ENCODE measurements around the gene MRPL20.
A peak's percentile ranks its signal among the peaks of the same experiment; 100 is the strongest.
"Not testable (repeated sequence)": the region's sequence is repeated elsewhere in the genome, so short reads cannot be mapped to it uniquely, and the experiment has no call there.

Gene MRPL20

DNA sequence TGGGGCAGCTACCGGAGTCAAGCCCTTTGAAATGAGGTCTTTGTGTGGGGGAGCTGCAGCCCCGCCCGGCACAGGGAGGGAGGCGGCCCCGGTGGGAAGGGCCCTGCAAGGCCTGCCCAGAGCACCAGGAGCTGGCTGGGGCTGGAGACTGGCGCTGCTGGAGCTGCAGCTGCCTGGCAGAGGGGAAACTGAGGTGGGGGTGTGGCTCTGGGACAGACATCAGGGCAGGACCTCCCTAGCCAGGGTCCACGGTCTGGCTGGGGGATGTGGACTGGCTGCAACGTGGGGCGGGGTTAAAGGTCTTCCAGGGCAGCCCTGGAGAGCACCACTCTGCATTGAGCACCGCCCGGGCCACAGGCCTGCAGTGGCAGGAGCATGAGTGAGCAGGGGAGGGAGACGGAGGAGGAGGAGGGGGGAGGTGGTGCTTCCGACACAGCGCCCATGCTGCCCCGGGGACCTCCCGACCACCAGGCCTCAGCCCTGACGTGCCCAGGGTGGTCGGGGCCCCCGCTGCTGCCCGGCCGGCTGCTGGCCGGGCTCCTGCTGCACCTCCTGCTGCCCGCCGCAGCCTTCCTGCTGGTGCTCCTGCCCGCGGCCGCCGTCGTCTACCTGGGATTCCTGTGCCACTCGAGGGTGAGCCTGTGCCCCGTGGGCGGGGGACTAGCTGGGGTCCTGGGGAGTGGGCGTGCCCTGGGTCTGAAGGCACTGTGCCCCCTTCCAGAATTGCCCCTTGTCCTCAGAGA, 18.8 kb upstream of the MRPL20 start:
- no peak for DNase-seq

DNA sequence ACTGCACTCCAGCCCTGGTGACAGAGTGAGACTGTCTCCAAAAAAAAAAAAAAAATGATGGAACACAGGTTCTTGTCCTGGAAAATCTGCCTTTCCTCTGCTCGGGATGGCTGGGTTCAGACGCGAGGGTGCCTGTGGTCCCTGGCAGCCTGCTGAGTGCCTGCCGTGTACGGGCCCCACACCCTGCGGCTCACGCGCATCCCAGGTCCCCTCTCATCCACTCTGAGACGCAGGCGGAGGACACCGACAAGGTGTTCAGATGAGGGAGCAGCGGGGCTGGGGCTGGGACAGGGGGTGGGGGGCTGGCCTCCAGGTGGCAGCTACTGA, 18.3 kb upstream of the MRPL20 start:
- no peak for DNase-seq

DNA sequence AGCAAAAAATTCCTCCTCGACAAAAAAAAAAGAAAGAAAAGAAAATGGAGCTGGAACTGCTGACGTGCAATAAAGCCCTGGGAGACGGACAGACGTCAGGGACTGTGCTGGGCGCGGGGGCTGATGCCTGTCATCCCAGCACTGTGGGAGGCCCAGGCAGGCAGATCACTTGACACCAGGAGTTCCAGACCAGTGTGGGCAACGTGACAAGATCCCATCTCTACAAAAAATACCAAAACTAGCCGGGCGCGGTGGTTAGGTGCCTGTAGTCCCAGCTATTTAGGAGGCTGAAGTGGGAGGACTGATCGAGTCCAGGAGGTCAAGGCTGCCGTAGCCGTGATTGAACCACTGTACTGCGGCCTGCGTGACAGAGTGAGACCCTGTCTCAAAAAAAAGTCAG, 17.6 kb upstream of the MRPL20 start:
- DNase-seq = no peak

DNA sequence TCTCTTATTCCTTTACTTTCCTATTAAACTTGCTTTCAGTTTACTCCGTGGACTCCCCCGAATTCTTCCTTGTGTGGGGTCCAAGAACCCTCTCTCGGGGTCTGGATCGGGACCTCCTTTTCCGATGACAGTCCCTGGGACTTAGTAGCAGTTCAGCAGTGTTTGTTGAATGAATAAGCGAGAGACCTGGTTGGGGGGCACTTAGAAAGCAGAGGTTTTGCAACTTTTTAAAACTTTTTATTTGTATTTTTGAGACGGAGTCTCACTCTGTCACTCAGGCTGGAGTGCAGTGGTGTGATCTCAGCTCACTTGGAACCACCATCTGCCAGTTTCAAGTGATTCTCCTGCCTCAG, 16.1 kb upstream of the MRPL20 start:
- DNase-seq = no peak

DNA sequence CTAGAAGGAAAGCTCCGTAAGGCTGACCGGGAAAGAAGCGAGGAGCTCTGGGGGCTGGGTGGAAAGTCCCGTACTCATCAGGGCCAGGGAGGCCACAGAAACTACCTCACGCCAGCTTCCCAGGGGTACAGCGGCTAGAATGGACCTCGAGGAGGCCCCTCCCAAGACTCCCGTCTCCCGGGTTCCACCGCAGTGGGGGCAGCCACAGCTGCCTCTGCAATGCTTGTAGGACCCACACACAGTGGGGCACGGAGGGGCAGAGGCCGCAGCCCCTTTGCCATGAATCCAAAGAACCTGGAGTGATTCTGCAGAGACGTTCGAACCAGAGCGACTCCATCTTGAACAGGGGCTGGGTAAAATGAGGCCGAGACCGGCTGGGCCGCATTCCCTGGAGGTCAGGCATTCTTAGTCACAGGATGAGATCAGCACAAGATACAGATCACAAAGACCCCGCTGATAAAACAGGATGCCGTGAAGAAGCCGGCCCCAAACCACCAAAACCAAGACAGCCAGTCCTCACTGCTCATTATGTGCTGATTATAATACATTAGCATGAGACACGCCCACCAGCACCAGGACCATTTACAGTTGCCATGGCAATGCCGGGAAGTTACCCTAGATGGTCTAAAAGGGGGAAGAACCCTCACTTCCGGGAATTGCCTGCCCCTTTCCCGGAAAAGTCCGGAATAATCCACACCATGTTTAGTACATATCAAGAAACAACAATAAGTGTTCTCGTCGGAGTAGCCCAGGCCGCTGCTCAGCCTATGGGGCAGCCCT, 15.6 kb upstream of the MRPL20 start:
- DNase-seq = no peak

DNA sequence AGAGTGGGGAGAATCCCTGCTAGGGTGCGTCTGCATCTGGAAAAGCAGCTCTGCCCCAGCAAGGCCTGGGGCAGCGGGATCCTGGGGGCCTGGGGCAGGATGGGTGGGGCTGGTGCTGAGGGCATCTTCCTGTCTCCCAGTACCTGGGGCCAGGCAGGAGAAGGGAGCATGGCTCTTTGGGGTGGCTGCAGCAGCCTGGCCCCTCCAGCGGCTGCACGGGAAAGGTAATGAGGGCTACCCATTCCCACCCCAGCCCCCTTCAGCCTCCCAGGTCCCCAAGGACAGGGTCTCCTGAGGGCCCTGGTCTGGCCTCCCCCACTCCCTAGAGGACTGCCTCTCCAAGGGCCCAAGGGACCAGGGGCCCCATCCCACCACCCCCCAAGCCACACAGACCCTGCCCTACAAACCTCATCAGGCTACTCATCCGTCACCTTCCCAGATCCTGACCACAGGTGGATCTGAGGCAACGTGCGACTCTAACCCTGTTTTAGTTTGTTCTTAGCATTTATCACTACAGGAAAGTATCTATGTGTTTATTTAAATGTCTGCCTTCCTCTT, 14.9 kb upstream of the MRPL20 start:
- no peak for DNase-seq

DNA sequence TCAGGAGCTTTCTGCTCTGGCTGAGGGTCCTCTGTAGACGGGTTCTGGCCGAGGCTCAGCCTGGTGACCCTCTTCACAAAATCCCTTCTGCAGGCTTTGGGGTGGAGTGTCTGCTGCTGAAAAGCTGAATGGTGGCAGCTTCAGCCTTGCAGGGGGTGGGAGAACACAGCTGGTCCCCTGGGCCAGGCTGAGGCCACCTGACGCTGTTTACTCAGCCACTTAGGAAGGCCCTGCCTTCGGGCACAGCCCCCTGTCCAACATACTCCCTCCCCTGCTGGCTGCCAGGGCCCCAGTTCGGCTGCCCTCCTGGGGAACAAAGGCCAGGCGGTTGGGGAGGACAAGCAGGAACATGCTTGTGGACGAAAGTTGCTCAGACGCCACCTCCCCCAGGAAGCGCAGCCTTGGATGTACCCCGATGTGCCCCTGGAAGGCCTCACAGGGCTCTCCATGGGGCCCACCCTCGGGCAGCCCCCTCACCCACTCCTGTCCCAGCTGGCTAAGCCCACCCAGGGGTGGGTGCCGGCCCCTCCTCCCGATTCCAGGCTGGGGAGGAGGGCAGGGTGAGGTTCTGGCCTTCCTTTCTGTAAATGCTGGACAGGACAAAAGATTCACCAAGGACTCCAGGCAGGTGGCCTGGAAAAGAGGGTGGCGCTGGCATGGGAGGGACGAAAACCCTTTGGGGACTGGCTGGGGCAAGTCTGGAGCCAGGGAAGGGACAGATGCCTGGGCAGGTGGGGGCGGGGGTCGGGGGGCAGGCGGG, 14.2 kb upstream of the MRPL20 start, which contains the start of gene ANKRD65:
ANKRD65 (minus strand) TSS at position 130 of the 760 bp plus-strand sequence. CDS start 271 bp downstream, outside the sequence.
- DNase-seq = peak; percentile 82

DNA sequence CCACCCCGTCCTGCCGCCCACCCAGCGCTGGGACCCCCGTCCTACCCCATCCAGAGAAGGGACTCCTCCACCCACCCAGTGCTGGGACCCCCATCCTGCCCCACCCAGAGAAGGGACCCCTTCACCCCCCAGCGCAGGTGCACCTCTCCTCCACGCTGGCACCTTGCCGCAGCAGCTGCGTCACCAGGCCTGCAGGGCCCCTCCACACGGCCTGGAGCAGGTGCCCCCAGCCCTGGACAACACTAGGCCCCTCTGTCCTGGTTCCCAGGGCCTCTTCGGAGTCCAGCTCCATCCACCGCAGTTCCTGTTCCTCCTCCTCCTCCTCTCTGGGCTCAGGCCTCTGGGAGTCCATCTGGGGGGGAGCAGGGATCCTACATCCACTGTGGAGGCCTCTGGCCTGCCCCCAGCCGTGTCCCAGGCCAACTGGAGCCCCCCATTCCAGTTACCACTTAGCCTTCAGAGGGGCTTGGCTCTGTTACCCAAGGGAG, 13.6 kb upstream of the MRPL20 start:
- DNase-seq = no peak

DNA sequence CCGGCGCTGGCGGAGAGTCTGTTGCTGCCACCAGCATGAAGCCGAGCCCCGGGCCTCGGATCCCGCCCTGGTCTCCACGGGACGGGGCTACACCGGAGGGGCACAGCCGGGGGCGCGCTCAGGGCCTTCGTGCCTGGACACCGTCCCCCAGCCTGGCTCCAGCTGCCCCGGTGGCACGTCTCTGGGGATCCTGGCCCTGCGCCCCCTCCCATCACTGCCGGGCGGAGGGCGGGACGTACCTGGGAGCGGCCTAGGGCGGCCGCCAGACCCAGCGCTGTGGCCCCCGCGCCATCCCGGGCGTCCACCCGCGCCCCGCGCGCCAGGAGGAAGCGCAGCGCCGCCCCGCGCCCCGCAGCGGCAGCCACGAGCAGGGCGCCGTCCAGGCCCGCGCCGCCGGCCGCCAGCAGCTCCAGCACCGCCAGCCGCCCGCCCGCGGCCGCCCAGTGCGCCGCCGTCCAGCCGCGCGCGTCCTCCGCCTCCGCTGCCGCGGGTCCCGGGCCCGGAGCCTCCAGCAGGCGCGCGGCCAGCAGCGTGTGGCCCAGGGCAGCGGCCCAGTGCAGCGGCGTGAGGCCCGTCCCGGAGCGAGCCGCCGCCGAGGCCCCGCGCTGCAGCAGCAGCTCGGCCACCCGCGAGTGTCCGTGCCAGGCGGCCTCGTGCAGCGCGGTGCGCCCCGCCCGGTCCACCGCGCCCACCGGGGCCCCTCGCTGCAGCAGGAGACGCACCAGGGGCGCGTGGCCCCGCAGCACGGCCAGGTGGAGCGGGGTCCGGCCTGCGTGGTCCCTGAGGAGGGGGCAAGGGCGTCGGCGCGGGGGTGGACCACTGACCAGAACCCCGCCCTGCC, 12.9 kb upstream of the MRPL20 start:
- peak; percentile 54 for DNase-seq

DNA sequence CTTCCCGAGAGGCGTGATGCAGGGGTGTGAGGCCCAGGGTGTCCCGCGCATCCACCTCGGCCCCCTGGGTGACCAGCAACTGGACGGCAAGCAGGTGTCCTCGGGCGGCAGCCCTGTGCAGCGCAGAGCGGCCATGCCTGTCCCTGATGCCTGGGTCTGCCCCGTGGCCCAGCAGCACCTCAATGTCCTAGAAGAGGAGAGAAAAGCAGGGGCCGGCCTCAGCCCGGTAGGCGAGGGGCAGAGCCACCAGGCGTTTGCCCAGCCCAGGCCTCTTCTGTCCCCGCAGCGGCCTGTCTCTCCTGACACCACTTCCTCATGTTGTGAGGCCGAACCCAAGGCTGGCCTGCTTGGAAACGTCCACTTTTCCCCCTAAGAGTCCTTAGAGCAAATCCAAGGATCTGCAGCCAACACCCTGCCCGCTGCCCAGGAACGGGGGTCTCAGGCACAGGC, 12.3 kb upstream of the MRPL20 start:
- no peak for DNase-seq

DNA sequence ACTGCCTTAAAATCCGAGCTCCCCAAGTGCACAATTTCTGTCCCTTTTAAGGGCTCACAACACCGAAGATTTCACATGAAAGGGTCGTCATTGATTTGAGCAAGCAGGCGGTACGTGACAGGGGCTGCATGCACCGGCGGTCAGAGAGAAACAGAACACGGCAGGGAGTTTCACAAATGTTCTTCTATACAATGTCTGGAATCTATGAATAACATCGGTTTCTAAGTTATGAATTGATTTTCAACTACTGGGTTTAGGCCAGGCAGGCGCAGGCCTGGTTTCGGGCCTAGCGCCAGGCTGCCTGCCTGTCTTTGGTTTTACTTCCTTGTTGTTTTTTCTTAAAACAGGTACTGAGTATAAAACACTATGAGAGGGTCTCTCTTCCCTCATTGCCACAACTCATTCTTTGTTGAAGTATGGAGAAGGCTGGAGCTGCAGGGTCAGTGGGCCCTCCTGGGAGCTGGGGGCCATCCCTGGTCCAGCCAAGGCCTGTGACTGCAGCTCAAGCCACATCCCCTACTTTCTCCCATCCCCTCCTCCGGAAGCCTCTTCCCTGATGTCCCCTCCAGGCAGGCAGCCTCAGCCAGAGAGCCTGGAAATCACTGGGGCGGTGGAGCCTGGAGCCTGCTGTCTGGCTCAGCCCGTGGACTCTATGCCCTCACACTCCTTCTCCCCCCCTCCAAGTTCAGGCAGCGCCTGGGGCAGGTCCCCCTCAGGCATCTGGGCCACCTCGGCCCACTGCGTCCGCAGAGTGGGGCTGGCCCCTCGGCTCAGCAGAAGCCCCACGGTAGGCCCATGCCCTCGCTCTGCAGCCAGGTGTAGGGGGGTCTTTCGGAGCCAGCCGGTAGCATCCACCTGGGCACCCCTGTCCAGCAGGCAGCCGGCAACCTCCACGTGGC, 11.6 kb upstream of the MRPL20 start:
- peak; percentile 55 for DNase-seq

DNA sequence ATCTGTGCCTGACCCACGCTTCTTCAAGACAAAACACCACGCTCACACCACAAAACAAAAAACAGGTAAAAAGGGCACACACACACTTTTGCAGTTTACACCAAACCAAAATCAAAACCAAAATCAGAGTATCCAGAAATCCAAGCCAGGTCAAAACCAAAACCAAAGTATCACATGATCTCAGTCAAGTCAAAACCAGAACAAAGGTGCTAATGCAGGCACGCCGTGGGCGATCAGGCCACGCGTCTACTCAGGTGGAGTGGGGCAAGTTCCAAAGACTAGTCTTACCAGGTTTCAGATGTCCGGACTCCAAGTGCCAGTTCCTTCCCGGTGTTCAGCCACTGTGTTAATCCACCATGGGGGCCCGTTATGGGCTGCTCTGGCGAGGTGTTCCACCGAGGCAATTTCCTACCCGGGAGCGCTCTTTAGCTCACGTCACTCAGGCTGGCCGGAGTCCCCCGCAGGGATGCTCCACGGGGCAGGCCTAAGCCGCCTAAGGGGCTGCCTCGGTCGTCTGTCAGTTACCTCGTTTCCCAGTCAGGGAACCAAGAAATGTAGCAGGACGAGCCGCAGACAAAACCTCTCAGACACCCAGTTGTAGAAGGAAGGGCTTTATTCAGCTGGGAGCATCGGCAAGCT, 10.9 kb upstream of the MRPL20 start:
- DNase-seq = peak; percentile 45

DNA sequence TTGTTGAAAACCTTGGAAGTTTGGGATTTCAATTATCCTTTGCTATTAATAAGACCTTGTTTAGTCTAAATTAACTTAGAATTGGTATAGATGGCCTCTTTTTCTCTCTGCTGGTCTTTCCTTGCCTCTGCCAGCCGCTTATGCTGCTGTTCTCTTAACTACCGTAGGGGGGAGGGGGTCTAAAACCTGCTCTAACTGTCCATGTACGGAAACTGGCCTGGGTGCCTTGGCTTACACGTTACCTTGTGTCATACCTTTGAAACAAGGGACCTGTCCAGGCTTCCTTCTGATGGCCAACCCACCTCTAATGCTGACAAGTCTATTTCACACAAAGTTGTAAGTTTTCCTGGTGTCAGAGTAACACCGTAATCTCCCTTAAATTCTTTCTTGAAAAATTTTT, 10.3 kb upstream of the MRPL20 start:
- not testable (repeated sequence) for DNase-seq

DNA sequence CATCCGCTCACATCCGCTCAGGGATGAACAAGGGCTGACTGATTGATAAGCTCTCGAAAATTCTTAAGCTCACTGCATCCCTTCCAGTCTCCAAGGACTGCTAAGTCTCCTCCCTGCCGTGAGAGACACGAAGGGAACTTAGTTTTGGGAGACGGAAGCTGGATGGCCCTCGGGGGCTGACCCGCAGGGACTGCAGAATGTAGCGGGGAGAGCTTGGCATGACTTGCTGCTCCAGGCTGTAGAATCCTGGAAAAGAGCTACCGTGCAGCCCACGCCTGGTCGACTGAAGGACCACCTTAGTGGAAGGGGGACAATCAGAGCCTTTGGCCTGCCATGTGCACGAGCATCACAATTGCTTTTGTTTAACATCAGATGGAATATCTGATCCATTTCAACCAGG, 8.7 kb upstream of the MRPL20 start:
- no peak for DNase-seq

DNA sequence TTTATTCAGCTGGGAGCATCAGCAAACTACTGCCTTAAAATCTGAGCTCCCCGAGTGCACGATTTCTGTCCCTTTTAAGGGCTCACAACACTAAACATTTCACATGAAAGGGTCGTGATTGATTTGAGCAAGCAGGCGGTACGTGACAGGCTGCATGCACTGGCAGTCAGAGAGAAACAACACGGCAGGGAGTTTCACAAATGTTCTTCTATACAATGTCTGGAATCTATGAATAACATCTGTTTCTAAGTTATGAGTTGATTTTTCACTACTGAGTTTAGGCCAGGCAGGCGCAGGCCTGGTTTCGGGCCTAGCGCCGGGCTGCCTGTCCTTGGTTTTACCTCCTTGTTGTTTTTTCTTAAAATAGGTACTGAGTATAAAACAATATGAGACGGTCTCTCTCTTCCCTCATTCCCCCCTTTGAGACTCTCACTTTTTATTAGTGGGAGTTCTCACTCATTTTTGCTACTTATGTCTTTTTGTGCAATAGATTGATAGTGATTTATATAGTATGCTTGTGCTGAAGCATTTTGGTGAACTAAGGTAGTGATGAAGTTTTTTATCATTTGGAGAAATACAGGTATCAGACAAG, 5.3 kb upstream of the MRPL20 start:
- DNase-seq = not testable (repeated sequence)

DNA sequence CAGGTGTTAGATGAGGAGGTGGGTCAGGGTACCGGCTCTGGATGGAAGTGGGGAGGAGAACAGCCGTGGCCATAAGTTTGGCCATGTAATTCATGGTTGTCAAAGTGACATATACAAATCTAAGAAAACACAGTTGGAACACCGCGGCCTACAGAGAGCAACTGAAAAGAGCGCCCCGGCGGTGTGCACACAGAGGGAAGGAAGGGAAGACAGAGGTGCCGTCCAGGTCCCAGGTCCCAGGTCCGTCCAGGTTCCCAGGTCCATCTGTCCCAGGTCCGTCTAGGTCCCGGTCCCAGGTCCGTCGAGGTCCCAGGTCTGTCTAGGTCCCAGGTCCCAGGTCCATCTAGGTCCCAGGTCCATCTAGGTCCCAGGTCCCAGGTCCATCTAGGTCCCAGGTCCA, 4.5 kb upstream of the MRPL20 start:
- no peak for DNase-seq

DNA sequence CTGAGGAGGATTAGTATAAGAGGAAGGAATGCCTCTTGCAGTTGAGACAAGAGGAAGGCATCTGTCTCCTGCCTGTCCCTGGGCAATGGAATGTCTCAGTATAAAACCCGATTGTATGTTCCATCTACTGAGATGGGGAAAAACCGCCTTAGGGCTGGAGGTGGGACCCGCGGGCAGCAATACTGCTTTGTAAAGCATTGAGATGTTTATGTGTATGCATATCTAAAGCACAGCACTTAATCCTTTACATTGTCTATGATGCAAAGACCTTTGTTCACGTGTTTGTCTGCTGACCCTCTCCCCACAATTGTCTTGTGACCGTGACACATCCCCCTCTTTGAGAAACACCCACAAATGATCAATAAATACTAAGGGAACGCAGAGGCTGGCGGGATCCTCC, 3.1 kb upstream of the MRPL20 start:
- not testable (repeated sequence) for DNase-seq

DNA sequence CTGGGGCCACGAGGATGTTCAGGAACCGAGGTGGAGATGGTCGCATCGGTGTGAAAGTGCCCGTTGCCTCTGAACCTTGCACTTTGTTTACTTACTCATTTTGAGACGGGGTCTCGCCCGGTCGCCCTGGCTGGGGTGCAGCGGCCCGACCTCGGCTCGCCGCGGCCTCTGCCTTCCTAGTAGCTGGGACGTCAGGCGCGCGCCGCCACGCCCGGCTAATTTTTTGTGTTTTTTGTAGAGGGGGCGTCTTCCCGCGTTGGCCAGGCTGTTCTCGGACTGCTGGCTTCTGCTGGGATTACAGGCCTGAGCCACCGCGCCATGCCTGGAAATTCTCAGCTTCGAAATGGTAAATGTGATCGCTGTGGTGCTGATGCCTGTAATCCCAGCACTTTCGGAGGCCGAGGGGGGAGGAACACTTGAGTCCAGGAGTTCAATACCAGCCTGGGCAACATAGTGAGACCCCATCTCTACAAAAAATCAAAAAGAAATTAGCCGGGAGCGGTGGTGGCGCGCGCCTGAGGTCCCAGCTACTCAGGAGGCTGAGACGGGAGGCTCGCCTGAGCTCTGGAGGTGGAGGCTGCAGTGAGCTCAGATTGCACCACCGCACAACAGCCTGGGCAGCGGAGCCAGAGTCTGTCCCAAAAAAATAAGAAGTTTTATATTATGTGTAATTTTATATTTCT, 684 bp upstream of the MRPL20 start:
- DNase-seq = peak; percentile 52

DNA sequence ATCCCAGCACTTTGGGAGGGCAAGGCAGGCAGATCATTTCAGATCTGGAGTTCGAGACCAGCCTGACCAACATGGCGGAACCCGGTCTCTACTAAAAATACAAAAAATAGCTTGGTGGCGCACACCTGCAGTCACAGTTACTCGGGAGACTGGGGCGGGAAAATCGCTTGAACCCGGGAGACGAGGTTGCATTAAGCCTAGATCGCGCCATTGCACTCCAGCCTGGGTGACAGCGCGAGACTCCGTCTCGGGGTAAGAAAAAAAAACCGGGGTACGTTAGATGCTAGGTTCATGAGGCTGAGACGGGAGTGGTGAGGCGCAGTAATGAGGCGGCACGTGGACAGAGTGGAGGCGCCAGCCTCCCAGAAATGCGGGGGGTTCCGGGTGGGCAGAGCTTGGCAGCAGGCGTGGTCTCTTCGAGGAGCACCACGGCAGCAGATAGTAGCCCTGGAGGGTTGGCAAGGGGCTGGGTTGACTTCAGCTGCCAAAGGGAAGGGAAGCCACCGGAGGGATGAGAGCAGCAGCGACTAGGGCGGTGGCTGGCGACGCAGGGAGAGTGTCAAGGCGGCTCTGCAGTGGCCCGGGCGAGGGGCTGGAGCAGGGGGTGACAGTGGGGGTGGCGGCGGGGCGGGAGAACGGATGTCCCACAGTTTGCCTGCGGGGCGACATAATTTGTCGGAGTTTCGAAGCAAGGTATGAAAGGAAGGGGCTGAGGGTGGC, 832 bp downstream of the MRPL20 start:
- DNase-seq = no peak
